AG04449 (cell line): ENCODE measurements around the gene SEMA6B.
"Not testable (repeated sequence)": the region's sequence is repeated elsewhere in the genome, so short reads cannot be mapped to it uniquely, and the experiment has no call there.

Experiments
- CTCF ChIA-PET: fragments of 350-600 bp; formaldehyde crosslinking; extraction: SDS; loops from one replicate; lab custom pipeline; 2021; ENCODE audit warnings: antibody characterized with exemption; lab: Yijun Ruan, JAX
- POLR2A ChIA-PET: fragments of 400-600, 350-600 bp; formaldehyde crosslinking; extraction: SDS; loops from one replicate; lab custom pipeline; 2020; ENCODE audit warnings: antibody characterized with exemption, inconsistent platforms; lab: Yijun Ruan, JAX
- DNase-seq: peaks from one replicate; pipeline ENCODE4 v3.0.0-alpha.2; 2010; ENCODE audit warnings: low read depth, low spot score
- H3K4me3 ChIP-seq: 2 replicates; pipeline ENCODE4 v1.5.1; 2011; ENCODE audit warnings: low read depth, mild to moderate bottlenecking, control low read depth, low read length
- CTCF ChIP-seq: IDR thresholded peaks from one replicate; pipeline ENCODE4 v1.5.1; 2011; ENCODE audit warnings: mild to moderate bottlenecking, moderate library complexity, low read length, control low read depth, inconsistent platforms; ENCODE audit not compliant: insufficient read depth; ENCODE audit errors: missing control alignments

The SEMA6B gene

GRCh38 chr19:4570916-4571304 is 11.4 kb upstream of the SEMA6B start:
- DNase-seq, result no peak
- POLR2A ChIA-PET, result no interaction called here
- CTCF ChIA-PET, result interaction anchor here (1.1 to 8.7 kb wide), 6 partner anchors 11 to 233 kb away, joined by 3 to 143 read pairs (median 15); partner anchors contain the start of gene SEMA6B
- H3K4me3 ChIP-seq, result no peak overlapping the region
- no peak for TF ChIP-seq CTCF

- POLR2A ChIA-PET, result no interaction called here
- CTCF ChIA-PET, result interaction anchor here (1.1 to 8.7 kb wide), 7 partner anchors 8 to 234 kb away, joined by 3 to 143 read pairs (median 27); partner anchors contain the start of gene SEMA6B
- DNase-seq, result no peak
- no peak for TF ChIP-seq CTCF
- H3K4me3 ChIP-seq, result no peak overlapping the region
These were observed 10.9 kb upstream of the SEMA6B start for GRCh38 chr19:4570402-4570801.

- TF ChIP-seq CTCF, result no peak
- no peak overlapping the region for H3K4me3 ChIP-seq
- ChIA-PET POLR2A (no interaction called here), CTCF (interaction anchor here (0.8 to 8.7 kb wide), 10 partner anchors 9 to 349 kb away, joined by 3 to 143 read pairs (median 6); partner anchors contain the start of gene SEMA6B)
- DNase-seq, result no peak
These were observed 9.4 kb upstream of the SEMA6B start for GRCh38 chr19:4568886-4569285.

GRCh38 chr19:4567584-4568071 is 8.1 kb upstream of the SEMA6B start:
- ChIA-PET CTCF (interaction anchor here (0.7 to 8.7 kb wide), 14 partner anchors 8 to 83 kb away, joined by 3 to 143 read pairs (median 6); partner anchors contain the start of genes PLIN5 and SEMA6B), POLR2A (interaction anchor here (0.8 kb wide), 1 partner anchor 46 kb away, joined by 3 read pairs; no protein-coding TSS in a partner anchor)

GRCh38 chr19:4566402-4567051 is 7.0 kb upstream of the SEMA6B start:
- no peak for DNase-seq
- no peak for TF ChIP-seq CTCF
- CTCF ChIA-PET, result interaction anchor here (0.7 to 8.7 kb wide), 13 partner anchors 8 to 85 kb away, joined by 3 to 143 read pairs (median 6); partner anchors contain the start of gene PLIN5
- no peak overlapping the region for H3K4me3 ChIP-seq
- POLR2A ChIA-PET, result interaction anchor here (0.8 kb wide), 1 partner anchor 45 kb away, joined by 3 read pairs; no protein-coding TSS in a partner anchor

More at GRCh38 chr19:4567584-4568071, 8.1 kb upstream of the SEMA6B start:
- no peak for DNase-seq
- no peak overlapping the region for H3K4me3 ChIP-seq
- TF ChIP-seq CTCF, result peak; percentile 94

- POLR2A ChIA-PET, H3K4me3 ChIP-seq, DNase-seq: not testable (repeated sequence)
- CTCF ChIA-PET, result interaction anchor here (1.2 to 1.4 kb wide), 2 partner anchors 9 to 70 kb away, joined by 3 to 6 read pairs; no protein-coding TSS in a partner anchor
These were observed 4.1 kb upstream of the SEMA6B start for GRCh38 chr19:4563562-4563961.

- CTCF ChIA-PET, POLR2A ChIA-PET, DNase-seq, H3K4me3 ChIP-seq: not testable (repeated sequence)
These were observed 2.6 kb upstream of the SEMA6B start for GRCh38 chr19:4562085-4562484.
